Stimulated activated CD8-positive, alpha-beta memory T cell treated with anti-CD3 and anti-CD28 coated beads, Interleukin-15, amount 100 ng/mL, for 24 hours (primary cell): ENCODE measurements around the gene E2F2.

Experiments used
- DNase-seq: peaks from one replicate; pipeline ENCODE4 v3.0.0-alpha.2; 2020; ENCODE audit warnings: low read depth

The E2F2 gene

DNA sequence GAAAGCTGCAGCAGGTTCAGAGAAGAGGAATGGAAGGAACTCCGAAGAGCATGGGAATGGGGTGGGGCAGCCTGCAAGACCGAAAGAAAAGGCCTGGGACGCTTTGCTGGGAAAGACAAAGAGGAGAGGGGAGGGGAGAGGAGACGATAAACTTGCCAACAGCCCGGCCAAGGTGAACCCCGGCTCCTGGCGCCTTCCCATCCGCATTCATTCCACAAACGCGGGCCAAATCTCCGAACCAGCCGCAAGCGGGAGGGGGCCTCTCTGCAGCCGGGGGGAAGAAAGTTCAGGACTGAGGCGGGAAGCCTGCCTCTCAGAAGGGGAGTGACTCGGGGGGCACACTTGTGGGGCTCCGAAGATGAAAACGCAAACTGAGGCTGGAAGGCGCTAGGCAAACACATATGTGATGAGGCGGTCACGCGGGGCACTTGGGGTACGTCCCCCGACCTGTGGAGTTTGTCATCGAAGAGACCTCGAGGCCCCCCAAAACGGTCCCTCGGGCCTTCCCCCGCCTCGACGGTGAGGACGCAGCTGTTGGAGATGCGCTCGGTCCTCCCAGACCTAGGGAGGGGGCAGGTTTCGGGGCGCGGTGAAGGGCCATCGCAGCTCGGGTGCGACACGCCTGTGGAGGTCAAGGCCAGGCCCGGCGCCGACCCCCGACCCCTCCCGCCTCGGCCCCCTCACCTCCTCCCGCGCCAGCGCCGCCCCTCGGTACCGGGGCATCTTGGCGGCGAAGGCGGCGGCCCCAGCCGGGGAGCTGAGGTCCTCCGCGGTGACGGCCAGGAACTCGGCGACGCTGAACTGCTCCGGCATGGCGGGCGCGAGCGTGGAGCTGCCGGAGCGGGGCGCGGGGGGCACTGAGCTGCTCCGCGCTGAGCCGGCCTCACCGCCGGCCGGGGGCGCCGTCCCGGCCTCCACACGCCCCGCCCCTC, 47.4 kb downstream of the E2F2 start, which contains the start of gene ASAP3:
ASAP3 (minus strand) TSS at position 859 of the 932 bp plus-strand sequence; CDS start at position 813, 46 bp downstream.
- no peak for DNase-seq

DNA sequence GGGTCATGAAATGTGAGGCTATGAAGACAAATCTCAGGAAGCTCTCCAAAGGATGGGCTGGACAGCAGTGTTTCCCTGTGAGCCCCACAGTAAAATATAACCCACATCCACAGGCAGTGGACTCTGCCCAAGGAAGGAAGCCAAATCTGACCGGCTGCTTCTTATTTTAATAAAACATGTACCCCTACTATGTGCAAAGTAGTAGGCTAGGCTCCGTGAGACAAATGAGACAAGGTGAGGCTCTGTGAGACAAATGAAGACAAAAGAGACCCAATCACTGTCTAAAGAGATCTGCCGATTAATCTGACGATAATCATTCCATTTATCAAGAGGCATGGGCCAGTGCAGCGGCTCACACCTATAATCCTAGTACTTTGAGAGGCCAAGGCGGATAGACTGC, 49.1 kb downstream of the E2F2 start:
- DNase-seq = no peak

DNA sequence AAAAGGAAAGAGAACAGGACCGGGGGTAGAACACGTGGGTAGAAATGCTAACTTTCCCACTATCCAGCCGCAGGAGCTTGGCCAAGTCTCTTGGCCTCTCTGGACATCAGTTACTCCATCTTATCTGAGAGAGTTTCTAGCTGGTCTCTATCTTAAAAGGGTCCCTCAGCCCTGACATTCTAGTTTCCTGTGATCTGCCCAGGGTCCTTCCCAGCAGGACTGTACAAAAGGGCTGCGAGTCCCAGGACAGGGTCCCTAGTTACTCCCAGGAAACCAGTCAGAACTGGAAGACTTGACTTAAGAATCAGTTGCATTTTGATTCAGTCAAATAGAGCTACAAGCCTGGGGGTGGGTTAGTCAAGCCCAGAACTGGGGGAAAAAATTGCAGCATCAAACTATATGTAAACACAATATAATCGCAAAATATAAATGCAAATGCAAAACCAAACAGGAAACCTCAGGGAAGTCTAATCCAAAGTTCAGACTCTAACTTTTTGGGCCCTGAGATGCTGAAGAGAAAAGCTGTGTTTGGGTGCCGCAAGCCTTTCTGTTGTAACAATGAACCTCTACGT, 49.9 kb downstream of the E2F2 start:
- DNase-seq = no peak

DNA sequence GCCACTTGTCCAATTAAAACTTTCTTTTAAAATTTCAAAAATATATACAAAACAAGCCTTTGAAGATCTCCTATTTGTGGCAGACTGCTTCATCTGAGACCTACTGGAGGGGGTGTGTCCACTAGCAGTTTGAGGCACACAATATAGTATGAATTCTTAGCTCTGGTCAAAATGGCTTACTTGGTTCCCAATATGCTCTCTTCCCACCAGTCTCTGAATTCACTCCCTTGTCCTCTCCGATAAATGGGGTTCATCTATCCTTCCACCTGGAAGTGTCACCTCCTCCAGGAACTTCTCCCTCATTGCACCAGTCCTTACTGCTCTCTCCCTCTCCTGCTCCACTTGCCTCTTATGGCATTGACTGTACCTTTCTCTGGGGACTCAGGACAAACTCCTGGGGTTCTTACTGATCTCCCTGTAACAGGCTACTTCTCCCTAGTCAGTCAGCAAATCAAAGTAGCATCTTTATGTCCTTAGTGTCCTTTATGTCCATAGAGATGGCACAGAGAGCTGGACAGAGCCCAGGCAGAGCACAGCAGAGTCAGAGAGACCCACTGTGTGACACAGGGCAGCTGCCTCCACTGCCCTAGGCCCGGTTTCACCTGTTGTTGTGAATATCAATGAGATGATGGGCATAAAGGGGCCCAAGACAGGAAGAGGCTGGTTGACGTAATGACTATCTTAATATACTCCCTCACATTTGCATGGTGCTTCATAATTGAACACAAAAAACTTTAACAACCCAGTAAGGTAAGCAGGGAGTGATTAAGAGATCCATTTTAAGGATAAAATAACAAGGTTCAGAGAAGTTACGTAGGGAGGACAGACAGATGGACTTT, 50.6 kb downstream of the E2F2 start:
- no peak for DNase-seq

DNA sequence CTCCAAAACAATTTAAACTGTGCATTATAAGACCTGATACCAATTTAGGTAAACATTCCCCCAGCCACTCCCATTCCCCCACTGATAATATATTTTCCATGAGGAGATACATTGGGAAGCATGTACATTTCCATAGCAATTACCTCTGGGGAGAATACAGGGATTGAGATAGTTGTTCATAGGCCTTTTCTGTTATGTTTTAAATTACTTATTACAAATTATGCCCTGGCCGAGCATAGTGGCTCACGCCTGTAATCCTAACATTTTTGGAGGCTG, 51.4 kb downstream of the E2F2 start:
- no peak for DNase-seq

DNA sequence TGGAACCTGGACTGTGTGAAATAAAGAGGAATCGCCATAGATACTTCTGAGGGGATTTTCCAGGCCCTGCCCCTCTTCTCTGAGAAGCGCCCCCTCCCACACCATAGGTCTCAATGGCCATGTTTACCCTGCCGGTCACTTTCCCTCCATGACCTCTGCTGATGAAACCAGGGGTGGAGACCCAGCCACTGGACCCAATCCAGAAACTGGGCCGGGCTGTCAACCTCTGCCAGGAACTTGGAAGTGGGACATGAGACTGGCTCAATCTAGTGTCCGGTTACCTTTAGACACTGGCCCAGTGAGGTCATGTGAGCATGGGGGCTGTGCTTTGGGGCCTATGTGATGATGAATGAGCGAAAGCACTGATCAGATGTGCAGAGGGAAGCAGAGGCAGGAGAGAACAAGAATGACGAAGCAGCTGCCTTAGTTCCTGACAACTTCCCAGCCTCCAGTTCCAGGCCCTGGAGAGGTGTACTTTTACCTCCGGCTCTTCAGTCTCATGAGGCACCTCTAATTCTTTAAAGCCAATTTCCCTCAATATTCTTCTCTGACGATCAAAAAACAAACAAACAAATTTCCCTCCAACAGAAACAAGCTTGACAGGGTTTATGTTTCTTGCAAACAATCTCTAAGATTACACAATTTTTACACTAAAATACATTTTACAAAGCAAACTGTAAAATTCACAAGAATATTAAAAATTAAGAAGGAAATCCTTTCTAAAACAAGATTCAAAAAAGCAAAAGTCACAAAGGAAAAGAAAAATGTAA, 52.0 kb downstream of the E2F2 start:
- no peak for DNase-seq

DNA sequence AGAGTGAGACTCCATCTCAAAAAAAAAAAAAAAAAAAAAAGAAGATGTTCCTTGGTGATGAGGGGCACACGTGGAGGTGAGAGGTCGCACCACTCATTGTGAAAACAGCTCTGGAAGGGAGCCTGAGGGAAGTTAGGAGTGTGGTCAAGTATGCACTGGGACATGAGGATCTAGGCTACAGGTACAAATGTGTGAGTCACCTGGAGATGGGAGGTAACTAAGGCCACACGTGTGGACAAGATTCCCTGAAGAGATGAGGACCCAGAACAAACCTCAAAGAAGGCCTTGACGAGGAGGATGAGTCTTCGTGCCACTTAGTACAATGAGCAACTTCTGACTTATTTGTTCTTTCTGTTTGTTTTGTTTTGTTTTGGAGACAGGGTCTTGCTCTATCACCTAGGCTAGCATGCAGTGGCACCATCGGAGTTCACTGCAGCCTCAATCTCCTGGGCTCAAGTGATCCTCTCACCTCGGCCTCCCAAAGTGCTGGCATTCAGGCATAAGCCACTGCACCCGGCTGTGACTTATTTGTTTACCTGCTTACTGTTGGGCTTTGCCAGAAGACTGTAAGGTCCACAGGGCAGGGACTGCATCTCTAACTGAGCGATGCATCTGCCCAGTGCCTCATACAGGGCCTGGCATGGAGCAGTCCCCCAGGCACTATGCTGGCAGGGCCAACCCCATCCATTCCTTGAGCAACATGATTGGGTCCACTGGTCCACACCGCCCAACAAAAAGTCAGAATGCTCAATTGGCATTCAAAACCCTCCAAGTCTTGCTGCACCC, 53.5 kb downstream of the E2F2 start:
- no peak for DNase-seq

DNA sequence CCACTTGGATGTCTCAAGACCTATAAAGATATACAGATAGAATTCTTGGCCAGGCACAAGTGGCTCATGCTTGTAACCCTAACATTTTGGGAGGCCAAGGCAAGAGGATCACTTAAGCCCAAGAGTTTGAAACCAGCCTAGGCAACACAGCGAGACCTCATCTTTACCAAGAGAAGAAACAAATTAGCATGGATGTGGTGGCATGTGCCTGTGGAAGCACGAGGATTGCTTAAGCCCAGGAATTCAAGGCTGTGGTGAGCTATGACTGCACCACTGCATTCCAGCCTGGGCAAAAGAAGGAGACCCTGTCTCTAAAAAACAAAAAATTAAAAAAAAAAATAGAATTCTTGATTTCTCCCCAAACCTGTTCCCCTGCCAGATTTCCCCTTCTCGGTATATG, 55.4 kb downstream of the E2F2 start:
- no peak for DNase-seq

DNA sequence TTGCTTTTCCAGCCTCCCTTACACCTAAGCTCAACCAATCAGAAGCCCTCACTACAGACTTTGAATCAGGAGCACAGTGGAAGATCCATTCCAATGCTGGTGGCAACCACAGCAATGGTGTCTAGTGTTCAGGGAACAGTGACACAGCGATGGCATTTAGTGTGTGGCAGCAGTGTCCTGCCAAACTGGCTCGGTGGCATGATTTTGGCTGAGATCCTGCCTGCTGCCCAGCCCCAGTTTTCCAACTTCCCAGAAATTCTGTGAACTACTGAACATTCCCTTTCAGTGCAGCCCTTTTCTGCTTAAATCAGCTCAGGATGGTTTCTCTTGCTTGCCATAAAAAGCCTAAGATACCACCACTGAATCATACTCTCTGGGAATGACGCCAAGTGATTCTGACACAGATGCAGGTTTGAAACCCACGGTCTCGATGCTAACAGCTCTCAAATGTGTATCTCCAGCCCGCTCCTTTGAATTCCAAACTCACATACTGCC, 55.9 kb downstream of the E2F2 start:
- DNase-seq = no peak

DNA sequence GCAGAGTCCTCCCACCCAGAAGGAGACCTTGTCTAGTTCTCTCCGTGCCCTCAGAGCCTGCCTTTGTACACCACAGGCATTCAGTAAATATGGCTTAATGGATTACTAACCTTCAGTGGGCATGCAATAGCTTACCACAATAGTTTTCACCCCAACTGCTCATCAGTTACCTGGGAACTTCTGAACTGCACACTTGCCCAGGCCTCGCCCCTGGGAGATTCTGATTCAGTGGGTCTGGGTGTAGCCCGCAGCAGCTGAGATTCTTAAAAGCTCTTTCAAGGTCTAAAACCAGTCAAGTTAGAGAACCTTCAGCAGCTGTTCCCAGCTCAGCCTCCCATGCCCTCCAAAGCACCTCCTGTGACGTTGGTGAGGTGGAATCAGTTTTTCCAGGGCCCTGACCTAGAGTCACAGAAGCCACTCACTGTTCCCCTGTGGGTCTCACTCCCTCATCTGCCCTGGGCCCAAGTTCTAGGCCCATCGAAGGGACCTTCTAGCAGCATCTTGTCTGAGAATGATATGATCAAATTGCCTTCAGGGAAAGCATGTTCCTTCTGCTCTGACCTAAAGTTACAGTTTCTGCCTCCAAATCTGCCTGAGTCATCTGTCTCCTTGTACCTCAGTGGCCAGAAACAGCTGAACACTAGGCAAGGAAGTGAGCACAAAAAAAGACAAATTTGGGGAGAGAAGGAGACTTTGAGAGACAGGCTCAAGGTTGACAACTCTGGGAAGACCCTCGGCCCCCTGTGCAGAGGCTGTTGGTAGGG, 57.8 kb downstream of the E2F2 start:
- no peak for DNase-seq

DNA sequence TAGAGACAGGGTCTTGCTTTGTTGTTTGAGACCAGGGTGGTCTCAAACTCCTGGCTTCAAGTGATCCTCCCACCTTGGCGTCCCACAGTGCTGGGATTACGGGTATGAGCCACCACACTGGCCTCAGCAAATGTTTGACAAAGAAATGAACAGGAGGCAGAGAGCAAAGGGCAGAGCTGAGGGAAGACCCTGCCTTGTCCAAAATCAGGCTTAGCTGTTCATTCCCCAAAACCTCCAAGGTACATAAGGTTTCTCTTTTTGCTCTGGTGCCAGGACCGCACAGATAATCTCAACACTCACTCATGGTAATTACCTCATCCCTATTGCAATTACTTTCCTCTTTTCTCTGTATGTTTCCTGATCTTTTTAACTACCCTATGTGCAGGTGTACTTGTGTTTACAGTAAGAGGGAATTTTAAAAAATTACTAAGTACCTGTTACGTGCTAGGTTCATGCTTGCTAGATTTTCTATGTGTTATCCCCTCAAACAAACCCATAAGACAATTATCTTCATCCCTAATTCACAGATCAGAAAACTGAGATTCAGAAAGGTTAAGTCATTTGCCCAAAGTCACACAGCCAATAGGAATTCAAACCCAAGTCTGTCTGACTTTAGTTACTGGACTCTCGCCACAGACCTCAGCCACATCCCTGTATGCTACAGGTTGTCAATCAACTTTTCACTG, 58.5 kb downstream of the E2F2 start:
- DNase-seq = no peak

DNA sequence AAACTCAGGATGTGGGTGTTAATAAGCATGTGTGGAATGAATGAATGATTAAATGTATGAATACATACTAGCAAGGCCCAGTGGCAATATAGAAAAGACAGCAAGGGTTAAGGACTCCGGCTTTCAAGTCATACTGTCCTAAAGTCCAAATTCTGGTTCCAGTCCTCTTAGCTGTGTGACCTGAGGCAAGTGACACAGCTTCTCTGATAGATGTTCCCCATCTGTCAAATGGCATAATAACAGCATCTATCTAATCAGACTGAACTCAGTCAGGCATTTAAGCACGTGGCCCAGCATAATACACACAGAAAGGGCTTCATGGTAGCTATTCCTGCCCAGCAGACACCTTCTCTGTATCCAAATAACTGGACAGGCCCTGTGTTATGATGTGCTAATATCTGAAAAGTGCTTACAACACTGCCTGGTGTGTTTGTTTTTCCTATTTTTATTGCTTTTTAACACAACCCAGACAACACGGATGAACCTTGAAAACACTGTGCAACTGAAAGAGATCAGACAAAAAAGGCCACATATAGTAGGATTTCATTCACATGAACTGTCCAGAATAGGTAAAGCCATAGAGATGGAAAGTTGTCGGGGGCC, 59.5 kb downstream of the E2F2 start:
- DNase-seq = no peak

DNA sequence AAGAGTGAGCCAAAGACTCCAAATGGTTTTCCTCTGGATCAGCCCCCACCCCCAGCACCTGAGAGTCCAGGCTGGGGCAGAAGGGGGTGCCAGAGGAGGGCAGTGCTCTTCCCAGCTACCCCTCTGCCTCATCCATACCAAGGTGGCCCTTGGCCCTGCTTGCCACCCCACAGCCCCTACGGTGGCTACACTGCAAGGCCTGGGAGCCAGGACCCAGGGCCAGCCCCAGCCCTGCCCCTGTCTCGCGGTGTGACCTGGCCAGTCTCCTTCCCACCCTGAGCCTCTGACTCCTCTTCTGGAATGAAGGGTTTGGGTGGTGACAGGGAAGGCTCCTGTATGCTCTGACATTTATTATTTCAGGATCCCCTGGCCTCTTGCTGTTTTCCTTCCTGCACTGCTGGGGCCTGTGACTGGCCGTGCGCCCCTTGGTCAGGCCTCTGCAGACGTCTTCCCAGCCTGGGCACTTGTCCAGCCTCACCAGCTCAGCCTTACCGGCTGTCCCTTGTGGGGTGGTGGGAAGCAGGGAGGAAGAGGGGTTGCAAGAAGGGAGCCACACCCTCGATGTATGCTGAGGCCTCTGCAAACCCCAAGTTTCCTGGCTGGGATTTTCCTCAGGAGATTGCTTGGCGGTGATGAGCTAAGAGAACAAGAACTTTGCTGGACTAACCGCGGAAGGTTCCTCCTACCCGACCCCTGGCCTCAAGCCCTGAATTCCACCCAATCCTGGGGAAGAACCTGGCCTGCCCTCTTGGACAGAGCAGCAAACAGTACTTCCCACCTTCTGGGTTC, 60.6 kb downstream of the E2F2 start:
- no peak for DNase-seq

DNA sequence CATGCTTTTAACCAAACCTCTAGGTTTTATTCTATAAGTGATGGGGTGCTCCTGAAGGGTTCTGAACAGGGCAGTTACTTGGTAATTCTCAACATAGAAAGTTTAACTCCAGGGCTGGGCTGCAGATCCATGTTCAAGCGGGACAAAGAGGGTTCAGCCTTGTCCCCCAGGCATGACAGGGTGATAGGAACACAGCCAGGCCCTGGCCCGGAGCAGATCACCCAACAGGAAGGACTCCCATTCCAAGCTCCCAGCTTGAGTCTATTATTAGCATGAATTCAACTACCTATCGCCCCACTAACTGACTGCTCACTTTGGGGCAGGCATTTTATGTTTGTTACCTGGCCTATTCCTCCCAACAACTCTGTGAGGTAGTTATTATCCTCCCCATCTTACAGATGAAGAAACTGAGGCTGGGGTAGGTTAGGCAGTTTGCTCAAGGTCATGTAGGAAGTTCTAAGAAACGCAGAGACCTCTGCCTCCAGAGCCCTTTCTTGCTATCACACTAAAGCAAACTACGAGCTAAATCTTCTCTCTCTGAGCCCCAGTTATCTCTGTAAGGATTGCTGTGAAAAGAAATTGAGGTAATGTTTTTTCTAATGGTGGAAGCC, 61.6 kb downstream of the E2F2 start:
- DNase-seq = no peak

DNA sequence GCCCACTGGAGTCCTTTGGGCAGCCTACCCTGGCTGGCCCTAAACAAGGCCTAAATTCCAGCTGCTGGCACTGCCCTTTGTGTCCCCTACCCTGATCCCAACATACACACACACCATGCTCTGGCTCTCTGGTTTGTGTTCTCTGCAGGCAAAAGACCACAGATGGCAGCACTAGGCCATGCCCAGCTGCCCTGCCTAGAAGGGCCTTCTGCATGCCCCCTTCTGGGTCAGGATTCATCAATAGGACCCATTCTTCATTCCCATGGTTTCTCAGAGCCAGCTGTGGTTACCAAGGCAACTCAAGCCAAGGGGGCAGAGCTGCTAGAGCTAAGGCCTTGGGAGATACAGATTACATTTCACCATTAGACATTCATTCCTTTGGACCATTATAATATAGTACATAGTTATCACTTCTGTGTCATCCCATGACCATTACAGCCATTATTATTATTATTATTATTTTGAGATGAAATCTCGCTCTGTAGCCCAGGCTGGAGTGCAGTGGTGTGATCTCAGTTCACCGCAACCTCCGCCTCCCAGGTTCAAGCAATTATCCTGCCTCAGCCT, 64.5 kb downstream of the E2F2 start:
- no peak for DNase-seq

DNA sequence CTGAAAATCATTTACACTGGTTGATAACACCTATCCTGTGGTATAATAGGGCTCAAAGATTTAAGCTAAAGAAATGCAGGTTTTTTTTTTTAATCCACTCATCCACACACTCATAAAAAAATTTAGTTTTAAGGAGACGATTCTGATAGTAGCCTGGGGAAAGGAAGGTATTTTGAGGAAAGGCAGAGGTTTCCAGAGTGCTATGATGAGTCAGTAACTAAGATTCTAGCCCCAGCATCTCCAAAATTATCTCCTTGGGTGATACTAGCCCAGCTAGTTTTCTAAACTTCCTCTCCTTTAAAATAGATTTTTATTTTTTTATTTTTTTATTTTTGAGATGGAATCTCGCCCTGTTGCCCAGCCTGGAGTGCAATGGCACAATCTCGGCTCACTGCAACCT, 67.7 kb downstream of the E2F2 start:
- no peak for DNase-seq

DNA sequence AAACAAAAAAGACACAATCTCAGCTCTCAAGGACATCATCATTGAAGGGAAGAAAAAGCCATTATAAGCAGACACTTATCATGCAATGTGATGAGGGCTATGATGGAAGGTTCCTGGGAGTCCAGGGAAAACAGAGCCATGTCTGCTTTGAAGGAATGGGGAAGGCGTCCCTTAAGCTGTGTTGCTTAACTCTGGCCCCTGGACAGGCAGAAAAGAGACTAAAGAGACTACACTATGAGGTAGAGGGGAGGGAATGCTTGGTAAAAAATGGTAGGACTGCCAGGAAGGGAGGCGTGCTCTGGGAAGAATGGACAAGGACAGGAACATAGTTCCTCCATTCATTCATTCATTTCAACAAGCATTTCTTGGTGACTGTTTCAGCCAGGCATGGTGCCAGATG, 68.3 kb downstream of the E2F2 start:
- DNase-seq = no peak

DNA sequence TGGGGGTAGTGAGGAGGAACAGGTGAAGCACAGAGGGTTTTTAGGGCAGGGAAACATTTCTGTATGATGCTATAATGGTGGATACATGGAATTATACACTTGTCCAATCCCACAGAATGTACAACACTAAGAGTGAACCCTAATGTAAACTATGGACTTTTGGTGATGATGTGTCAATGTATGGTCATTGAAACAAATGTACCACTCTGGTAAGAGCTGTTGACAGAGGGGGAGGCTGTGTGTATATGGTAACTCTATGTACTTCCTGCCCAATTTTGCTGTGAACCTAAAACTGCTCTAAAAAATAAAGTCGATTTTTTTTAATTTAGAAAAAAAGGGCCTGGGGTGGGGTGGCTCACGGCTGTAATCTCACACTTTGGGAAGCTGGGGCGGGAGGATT, 70.0 kb downstream of the E2F2 start:
- DNase-seq = no peak
